K562 (cell line): ENCODE data around the gene KAZN. TPM values are rescaled to one million over a fixed set of nuclear protein-coding genes. Genes with fewer than 3 reads are reported as not detected.

ENCODE experiments used
- CBX3 ChIP-seq, 2 experiments: IDR thresholded peaks; 1 replicate in 1 of 2; 2 replicates in 1 of 2; pipeline ENCODE4 v1.6.1; 2012; ENCODE audit warnings: inconsistent platforms in 2 of 2, low read length in 2 of 2, borderline replicate concordance in 1 of 2, control low read depth in 1 of 2
- GTF2F1 ChIP-seq: IDR thresholded peaks from 2 replicates; pipeline ENCODE4 v1.6.1; 2011; ENCODE audit warnings: low read depth, low read length, improper control_type of control experiment
- HINFP ChIP-seq: fragments of 450-650 bp; conservative IDR thresholded peaks from 2 replicates; pipeline ENCODE4 v1.6.1; 2016; ENCODE audit warnings: missing genetic modification characterization, low read depth, mild to moderate bottlenecking, control low read depth, missing compliant biosample characterization
- SUPT5H ChIP-seq: fragments of 450-650 bp; IDR thresholded peaks from 2 replicates; pipeline ENCODE4 v1.6.1; 2016
- ZNF551 ChIP-seq: fragments of 250-450 bp; sonication (Bioruptor Pico); IDR thresholded peaks from 2 replicates; pipeline ENCODE4 v1.5.0; 2021; ENCODE audit warnings: mild to moderate bottlenecking, moderate library complexity
- ZNF699 ChIP-seq: fragments of 250-450 bp; sonication (Bioruptor Pico); IDR thresholded peaks from 2 replicates; pipeline ENCODE4 v1.8.0; 2021; ENCODE audit warnings: mild to moderate bottlenecking, moderate library complexity; ENCODE audit not compliant: insufficient replicate concordance
- polyA plus RNA-seq, 8 experiments: library from polyadenylated mRNA; depleted of rRNA in 4 of 8; stranded (reverse) in 5 of 8; unstranded in 3 of 8; fragments of >200 nt; fragmentation: Nextera tagmentation in 2 of 8; fragmentation: Illumina TruSeq in 1 of 8; extraction: Ambion mirVana in 2 of 8; extraction: Trizol in 1 of 8; gene quantifications; 2 replicates each; pipeline versions ENCODE4 v1.2.1 to v1.2.3, GENCODE V29; 2011 to 2014; ENCODE audit warnings: inconsistent platforms in 1 of 8, missing spikeins in 1 of 8
- total RNA-seq, 7 experiments: library from RNA; depleted of rRNA in 6 of 7; stranded (reverse); fragments of >200 nt in 6 of 7; fragmentation: Illumina TruSeq in 2 of 7; extraction: Trizol in 2 of 7; gene quantifications; 2 replicates each; pipeline versions ENCODE4 v1.2.1 to v1.2.3, GENCODE V29; 2011 to 2021; ENCODE audit warnings: low replicate concordance in 1 of 7
- TF ChIP-seq, protein P1 (sequence below): sonication (generic); formaldehyde crosslinking; IDR thresholded peaks from 2 replicates; pipeline ENCODE4 v1.8.0; 2022; ENCODE audit warnings: mild to moderate bottlenecking, missing genetic modification reagents
- TF ChIP-seq, protein P2 (sequence below), 2 experiments: fragments of 450-650 bp in 1 of 2; sonication (generic) in 1 of 2; formaldehyde crosslinking; conservative IDR thresholded peaks; 2 replicates each; pipeline versions ENCODE4 v1.4.0 to v1.8.1; 2020 to 2022; ENCODE audit warnings: mild to moderate bottlenecking in 1 of 2, missing genetic modification reagents in 1 of 2

The KAZN gene
- total and polyA plus RNA-seq, 9 of the 15 experiments (the other 6 are each of a cell fraction or from before 2014, with no cell fraction given) = 2.1 to 21.6 (median 5.4) TPM

GRCh38 chr1:14678011-14678638 lies 79.6 kb downstream of the KAZN start (continued):
- TF ChIP-seq, protein P1, sequence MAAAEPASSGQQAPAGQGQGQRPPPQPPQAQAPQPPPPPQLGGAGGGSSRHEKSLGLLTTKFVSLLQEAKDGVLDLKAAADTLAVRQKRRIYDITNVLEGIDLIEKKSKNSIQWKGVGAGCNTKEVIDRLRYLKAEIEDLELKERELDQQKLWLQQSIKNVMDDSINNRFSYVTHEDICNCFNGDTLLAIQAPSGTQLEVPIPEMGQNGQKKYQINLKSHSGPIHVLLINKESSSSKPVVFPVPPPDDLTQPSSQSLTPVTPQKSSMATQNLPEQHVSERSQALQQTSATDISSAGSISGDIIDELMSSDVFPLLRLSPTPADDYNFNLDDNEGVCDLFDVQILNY = no peak
- TF ChIP-seq ZNF699 (CRISPR knock-in tag) (no peak), HINFP (tag) (no peak), SUPT5H (no peak), CBX3 (IDR thresholded peaks at IDR 0.05; ENCODE audit: borderline replicate concordance in 1 of 2, low read length in 2 of 2) (no peak), GTF2F1 (no peak), ZNF551 (CRISPR knock-in tag) (no peak)
- TF ChIP-seq, protein P2, sequence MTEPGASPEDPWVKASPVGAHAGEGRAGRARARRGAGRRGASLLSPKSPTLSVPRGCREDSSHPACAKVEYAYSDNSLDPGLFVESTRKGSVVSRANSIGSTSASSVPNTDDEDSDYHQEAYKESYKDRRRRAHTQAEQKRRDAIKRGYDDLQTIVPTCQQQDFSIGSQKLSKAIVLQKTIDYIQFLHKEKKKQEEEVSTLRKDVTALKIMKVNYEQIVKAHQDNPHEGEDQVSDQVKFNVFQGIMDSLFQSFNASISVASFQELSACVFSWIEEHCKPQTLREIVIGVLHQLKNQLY (CRISPR knock-in tag; conservative IDR thresholded peaks at IDR 0.05) = no peak
